OCI-LY1 (cell line): ENCODE measurements around the gene CKAP2L.
A peak's percentile ranks its signal among the peaks of the same experiment; 100 is the strongest.

ENCODE experiments used
- H2AFZ ChIP-seq: fragments of 200-600 bp; sonication (generic), shearing (Covaris generic); 2 replicates; pipeline ENCODE4 v1.6.0; 2014; ENCODE audit warnings: antibody characterized with exemption, mild to moderate bottlenecking, low read length
- H3F3A ChIP-seq: fragments of 200-600 bp; sonication (generic), shearing (Covaris generic); 2 replicates; pipeline ENCODE4 v1.6.0; 2014; ENCODE audit warnings: mild to moderate bottlenecking, antibody characterized with exemption, low read length, moderate library complexity; ENCODE audit not compliant: insufficient read depth
- H3K27ac ChIP-seq: fragments of 200-600 bp; sonication (generic); 2 replicates; pipeline ENCODE4 v1.5.1; 2014; ENCODE audit warnings: low read length, mixed run types, mild to moderate bottlenecking, low read depth; ENCODE audit not compliant: poor library complexity, severe bottlenecking
- H3K27me3 ChIP-seq: fragments of 200-600 bp; sonication (generic); 2 replicates; pipeline ENCODE4 v1.6.0; 2014; ENCODE audit warnings: antibody characterized with exemption, mild to moderate bottlenecking, low read length, moderate library complexity; ENCODE audit not compliant: insufficient read depth
- H3K36me3 ChIP-seq: fragments of 200-600 bp; sonication (generic); 2 replicates; pipeline ENCODE4 v1.6.1; 2014; ENCODE audit warnings: mild to moderate bottlenecking, antibody characterized with exemption, low read length, moderate library complexity, mixed read lengths; ENCODE audit not compliant: insufficient read depth
- H3K4me1 ChIP-seq: fragments of 200-600 bp; sonication (generic); 2 replicates; pipeline ENCODE4 v1.5.1; 2014; ENCODE audit warnings: mild to moderate bottlenecking, low read length, moderate library complexity; ENCODE audit not compliant: insufficient read depth, severe bottlenecking
- H3K4me2 ChIP-seq: fragments of 200-600 bp; sonication (generic), shearing (Covaris generic); 2 replicates; pipeline ENCODE4 v1.6.1; 2014; ENCODE audit warnings: low read length
- H3K4me3 ChIP-seq: fragments of 200-600 bp; sonication (generic); 2 replicates; pipeline ENCODE4 v1.5.1; 2014; ENCODE audit warnings: low read length, low read depth, mild to moderate bottlenecking, mixed read lengths; ENCODE audit not compliant: poor library complexity, severe bottlenecking
- H3K79me2 ChIP-seq: fragments of 200-600 bp; shearing (Covaris generic); 2 replicates; pipeline ENCODE4 v1.6.1; 2016; ENCODE audit warnings: mixed run types, low read length, mixed read lengths; ENCODE audit not compliant: insufficient read depth
- H3K9ac ChIP-seq: fragments of 200-600 bp; sonication (generic), shearing (Covaris generic); 2 replicates; pipeline ENCODE4 v1.6.1; 2014; ENCODE audit warnings: mild to moderate bottlenecking, low read length, mixed read lengths
- H3K9me2 ChIP-seq: fragments of 200-600 bp; sonication (generic), shearing (Covaris generic); 2 replicates; pipeline ENCODE4 v1.6.1; 2014; ENCODE audit warnings: low read depth, mild to moderate bottlenecking, low read length, mixed read lengths
- H3K9me3 ChIP-seq: fragments of 200-600 bp; shearing (Covaris generic); 2 replicates; pipeline ENCODE4 v1.6.1; 2014; ENCODE audit warnings: low read length, mixed read lengths
- H4K20me1 ChIP-seq: fragments of 200-600 bp; sonication (generic), shearing (Covaris generic); 2 replicates; pipeline ENCODE4 v1.6.0; 2016; ENCODE audit warnings: mild to moderate bottlenecking, low read length; ENCODE audit not compliant: insufficient read depth
- CTCF ChIP-seq: fragments of 200-600 bp; sonication (generic), shearing (Covaris generic); IDR thresholded peaks from 2 replicates; pipeline ENCODE4 v1.5.1; 2017; ENCODE audit warnings: mild to moderate bottlenecking, antibody characterized with exemption, low read length, moderate library complexity, mixed read lengths
- EZH2 ChIP-seq: fragments of 200-600 bp; sonication (generic), shearing (Covaris generic); IDR thresholded peaks from 2 replicates; pipeline ENCODE4 v1.8.0; 2017; ENCODE audit warnings: borderline replicate concordance, mixed run types, mild to moderate bottlenecking, antibody characterized with exemption, low read length, moderate library complexity, mixed read lengths

The CKAP2L gene

GRCh38 chr2:112726487-112727190, 37.8 kb downstream of the CKAP2L start:
- Histone ChIP-seq H3F3A (no peaks in the 10 kb centered on the region), H3K27me3 (no peaks in the 10 kb centered on the region), H3K36me3 (no peaks in the 10 kb centered on the region), H3K9ac (no peak overlapping the region), H3K4me1 (peaks cover 4% of the 10 kb centered on the region), H3K9me3 (no peaks in the 10 kb centered on the region), H3K9me2 (no peaks in the 10 kb centered on the region), H3K4me2 (no peak overlapping the region), H4K20me1 (no peaks in the 10 kb centered on the region), H3K27ac (no peak overlapping the region), H3K79me2 (no peaks in the 10 kb centered on the region), H3K4me3 (no peak overlapping the region), H2AFZ (no peak overlapping the region)
- TF ChIP-seq EZH2: no peak
- TF ChIP-seq CTCF: peak; percentile 92

GRCh38 chr2:112725545-112726457, 38.6 kb downstream of the CKAP2L start:
- H3K36me3 ChIP-seq: no peaks in the 10 kb centered on the region
- H3K4me3 ChIP-seq: no peak overlapping the region
- no peaks in the 10 kb centered on the region for H3K27me3 ChIP-seq
- no peaks in the 10 kb centered on the region for H4K20me1 ChIP-seq
- H3K9ac ChIP-seq: no peak overlapping the region
- no peak overlapping the region for H2AFZ ChIP-seq
- no peaks in the 10 kb centered on the region for H3K79me2 ChIP-seq
- no peaks in the 10 kb centered on the region for H3F3A ChIP-seq
- no peak overlapping the region for H3K4me2 ChIP-seq
- H3K9me3 ChIP-seq: no peaks in the 10 kb centered on the region
- no peak overlapping the region for H3K27ac ChIP-seq
- no peak for TF ChIP-seq EZH2
- no peak for TF ChIP-seq CTCF
- H3K9me2 ChIP-seq: no peaks in the 10 kb centered on the region
- peaks cover 4% of the 10 kb centered on the region for H3K4me1 ChIP-seq

- Histone ChIP-seq H3K4me3 (no peak overlapping the region), H3K9ac (no peak overlapping the region), H3K9me3 (no peaks in the 10 kb centered on the region)
These were observed 39.6 kb downstream of the CKAP2L start for GRCh38 chr2:112724591-112725525.

More at GRCh38 chr2:112724591-112725525, 39.6 kb downstream of the CKAP2L start:
- Histone ChIP-seq H3K36me3 (no peaks in the 10 kb centered on the region), H3F3A (no peaks in the 10 kb centered on the region), H3K27me3 (no peaks in the 10 kb centered on the region), H4K20me1 (no peaks in the 10 kb centered on the region), H3K9me2 (no peaks in the 10 kb centered on the region), H3K79me2 (no peaks in the 10 kb centered on the region), H3K4me1 (peaks cover 4% of the 10 kb centered on the region), H3K4me2 (no peak overlapping the region), H2AFZ (no peak overlapping the region), H3K27ac (no peak overlapping the region)
- TF ChIP-seq EZH2 (no peak), CTCF (peak; percentile 40; the same call in 1 of the 2 replicates)
